GM21723 (cell line): ENCODE data around the gene LHX3.

ENCODE experiments used
- ATAC-seq: cut with Tn5 transposase; IDR thresholded peaks from one replicate; pipeline ENCODE4 v1.9.1; 2021; ENCODE audit warnings: mild to moderate bottlenecking, moderate library complexity; ENCODE audit not compliant: unreplicated experiment

Gene LHX3

GRCh38 chr9:136209786-136210185, 4.9 kb upstream of the LHX3 start:
- ATAC-seq = no peak

DNA sequence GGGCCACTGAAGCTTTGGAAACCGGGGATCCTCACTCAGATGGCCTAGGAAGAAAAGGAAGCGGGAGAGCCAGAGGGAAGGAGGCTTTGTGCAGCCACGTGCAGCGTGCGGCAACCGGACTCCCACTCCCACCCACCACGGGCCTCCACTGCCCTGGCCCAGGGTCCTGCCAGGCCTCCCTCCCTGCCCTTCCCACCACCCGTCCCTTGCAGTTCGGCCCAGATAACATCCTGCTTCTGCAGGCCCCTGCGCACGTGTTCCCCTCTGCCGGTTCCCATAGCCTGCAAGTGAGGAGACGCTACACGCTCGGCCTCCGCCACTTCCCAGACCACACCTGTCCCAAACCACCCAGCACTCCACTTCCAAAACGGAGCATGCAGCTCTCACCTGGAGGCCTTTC, 4.3 kb upstream of the LHX3 start:
- ATAC-seq = no peak

DNA sequence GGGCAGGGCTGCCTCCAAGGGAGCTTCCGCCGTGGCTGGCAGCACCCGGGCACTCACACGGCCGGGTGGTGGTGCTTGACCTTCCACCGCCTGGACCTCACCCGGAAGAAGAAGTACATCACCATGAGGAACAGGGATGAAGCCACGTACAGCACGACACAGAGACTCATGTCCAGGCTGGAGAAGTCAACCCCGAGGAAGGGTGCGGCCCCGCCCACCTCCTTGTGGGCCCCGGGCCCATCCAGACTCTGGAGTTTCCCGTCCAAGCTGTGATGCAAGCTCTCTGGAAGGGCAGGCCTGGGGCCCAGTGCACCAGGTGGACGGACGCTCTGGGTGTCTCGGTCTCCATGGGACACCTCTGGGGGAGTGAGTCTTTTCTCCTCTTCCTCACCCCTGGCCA, 3.7 kb upstream of the LHX3 start:
- ATAC-seq = no peak

- ATAC-seq = no peak
Measured at GRCh38 chr9:136207616-136208015, 2.7 kb upstream of the LHX3 start.

DNA sequence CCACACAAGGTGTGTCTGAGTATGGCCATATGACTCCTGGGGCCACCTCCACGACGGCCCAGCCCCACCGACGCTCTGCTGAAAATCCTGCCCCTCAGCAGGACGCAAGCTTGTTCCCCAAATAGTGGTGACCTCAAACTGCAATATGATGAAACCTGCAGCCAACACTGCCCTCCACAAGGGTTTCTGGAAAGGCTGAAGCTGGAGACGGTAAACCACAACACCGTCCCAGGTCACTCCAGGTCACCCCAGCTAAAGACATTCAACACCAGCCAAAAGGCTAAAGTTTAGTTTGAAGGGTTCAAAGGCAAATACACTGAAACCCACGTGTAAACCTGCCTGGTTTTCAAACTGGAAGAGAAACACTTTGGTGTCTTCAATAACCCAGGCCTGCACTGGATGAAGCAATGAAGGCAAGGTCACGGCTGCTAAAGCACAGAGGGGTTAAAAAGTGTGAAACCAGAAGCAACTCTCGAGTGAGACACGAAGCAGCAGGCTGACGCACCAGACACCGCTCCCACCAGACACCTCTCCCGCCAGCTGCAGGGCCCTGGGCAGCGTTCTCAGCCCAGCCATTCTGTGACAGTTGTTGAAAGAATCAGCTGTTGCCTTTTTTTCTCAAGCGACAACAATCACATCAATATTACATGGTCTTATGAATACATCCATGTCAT, 1.8 kb upstream of the LHX3 start:
- ATAC-seq = no peak

DNA sequence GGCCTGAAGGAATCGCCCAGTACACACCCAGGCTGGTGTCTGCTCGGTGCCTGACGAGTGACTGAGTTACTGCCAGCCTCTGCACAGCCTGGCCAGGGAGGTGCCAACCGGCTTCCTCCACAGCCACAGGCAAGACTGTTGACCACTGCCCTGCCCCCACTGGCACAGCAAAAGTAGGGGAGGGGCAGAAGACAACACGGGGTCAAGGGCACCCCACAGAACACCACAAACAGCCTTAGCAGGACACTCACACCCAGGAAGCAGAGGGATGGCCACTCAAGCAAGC, 722 bp upstream of the LHX3 start:
- ATAC-seq = no peak

GRCh38 chr9:136204145-136204805, 653 bp downstream of the LHX3 start:
- no peak for ATAC-seq

GRCh38 chr9:136203408-136204144, 1.4 kb downstream of the LHX3 start:
- no peak for ATAC-seq

DNA sequence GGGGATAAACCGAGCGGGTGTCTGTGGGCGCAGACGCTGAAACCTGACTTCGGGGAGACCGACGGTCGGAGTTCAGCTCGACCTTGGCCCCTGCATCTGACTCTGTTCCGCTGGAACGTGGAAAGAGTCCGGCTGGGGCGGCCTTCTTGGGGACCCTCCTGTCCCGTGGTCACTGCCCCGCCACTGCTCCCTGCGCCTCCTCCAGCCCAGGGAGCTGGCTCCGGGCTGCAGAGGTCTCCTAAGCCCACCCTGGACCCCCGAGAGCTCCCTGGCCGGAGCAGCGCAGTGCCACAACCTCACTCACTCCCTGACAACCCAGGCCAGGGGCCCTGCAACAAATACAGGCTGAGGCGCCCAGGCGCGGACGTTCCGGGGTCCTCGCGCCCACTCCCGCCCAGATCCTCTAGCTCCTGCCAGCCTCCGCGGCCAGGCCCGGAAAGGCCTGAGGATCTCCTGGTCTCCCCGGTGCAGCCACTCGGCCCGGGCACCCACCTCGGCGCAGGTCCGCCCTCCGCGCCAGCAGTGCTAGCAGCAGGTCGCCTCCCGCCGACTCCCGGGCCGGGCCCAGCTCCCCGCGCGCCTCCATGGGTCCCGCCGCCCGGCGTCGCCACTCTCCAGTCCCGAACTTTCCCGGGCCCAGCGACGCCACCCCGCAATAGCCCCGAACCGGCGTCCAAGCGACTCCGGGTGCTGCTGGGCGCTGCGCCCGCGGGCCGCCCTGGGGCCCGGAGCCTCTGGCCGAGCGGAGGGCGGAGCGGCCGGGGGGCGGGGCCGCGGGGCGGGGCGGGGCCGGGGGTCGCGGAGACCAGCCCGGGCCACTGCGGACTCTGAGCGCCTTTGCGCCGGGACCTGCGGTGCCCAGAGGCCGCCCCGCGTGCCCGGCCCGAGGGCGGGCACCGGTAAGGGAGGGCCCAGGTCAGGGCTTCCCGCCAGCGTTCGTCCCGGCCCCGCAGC, 2.2 kb downstream of the LHX3 start:
- no peak for ATAC-seq

GRCh38 chr9:136201609-136202453, 3.1 kb downstream of the LHX3 start:
- ATAC-seq = no peak

- ATAC-seq = no peak
Measured at GRCh38 chr9:136201174-136201573, 3.8 kb downstream of the LHX3 start.

GRCh38 chr9:136200424-136200823, 4.5 kb downstream of the LHX3 start:
- ATAC-seq = no peak

DNA sequence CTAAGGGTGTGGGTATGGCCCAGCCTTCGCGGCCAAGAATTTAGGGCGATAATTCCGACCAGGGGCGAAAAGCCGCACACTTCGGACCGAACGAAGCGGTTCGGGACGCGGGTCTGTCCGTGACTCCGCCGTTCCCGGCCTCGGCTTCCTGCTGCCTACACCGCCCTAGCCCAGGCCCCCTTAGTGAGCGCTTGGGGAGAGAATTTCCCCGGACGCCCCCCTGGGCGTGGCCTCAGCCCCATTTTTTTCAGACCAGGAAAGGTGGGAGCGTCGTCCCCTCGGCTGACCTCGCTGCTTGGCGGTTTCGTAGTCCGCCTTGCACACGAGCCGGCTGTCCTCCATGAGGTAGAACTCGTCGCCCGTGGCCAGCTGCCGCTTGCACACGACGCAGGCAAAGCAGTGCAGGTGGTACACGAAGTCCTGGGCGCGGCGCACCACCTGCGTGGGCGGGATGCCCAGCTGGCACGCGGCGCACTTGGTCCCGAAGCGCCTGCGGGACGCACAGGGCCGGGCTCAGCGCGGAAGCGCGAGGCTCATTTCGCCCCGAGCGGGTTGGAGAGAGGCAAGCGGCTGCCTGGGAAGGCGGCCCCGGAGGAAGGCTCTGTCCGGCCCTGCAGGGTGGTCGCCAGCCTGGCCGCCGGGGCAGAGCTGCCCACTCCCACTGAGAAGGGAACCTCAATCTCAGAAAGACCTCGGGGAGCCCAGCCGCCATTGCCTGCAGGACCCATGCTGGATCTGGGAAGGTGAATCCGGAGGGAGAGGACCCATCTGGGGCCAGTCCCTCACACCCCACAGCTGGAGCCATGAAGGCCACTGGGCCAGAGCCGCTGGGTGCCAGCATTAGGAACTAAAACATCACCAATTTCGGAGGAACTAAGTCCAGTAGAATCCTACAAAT, 5.3 kb downstream of the LHX3 start:
- no peak for ATAC-seq

GRCh38 chr9:136198605-136199083, 6.3 kb downstream of the LHX3 start:
- no peak for ATAC-seq

- ATAC-seq = no peak
Measured at GRCh38 chr9:136197930-136198604, 6.9 kb downstream of the LHX3 start.

GRCh38 chr9:136197084-136197875, 7.6 kb downstream of the LHX3 start:
- ATAC-seq = no peak

GRCh38 chr9:136196404-136197083, 8.4 kb downstream of the LHX3 start:
- no peak for ATAC-seq
